Adrenal gland (tissue), 5 donors: ENCODE data around the gene ARHGAP10.

Source experiments
- POLR2A ChIP-seq, 2 donors: fragments of 450-650 bp; IDR thresholded peaks; one replicate each; pipeline ENCODE4 v1.6.1; 2017; ENCODE audit warnings: antibody characterized with exemption in 2 of 2, mild to moderate bottlenecking in 2 of 2, moderate library complexity in 1 of 2
- TF ChIP-seq, protein P1 (sequence below), 6 experiments: fragments of 450-650 bp in 4 of 6; fragments of 200-600 bp in 2 of 6; sonication (generic) in 1 of 6; IDR thresholded peaks; 1 replicate in 5 of 6; 2 replicates in 1 of 6; pipeline versions ENCODE4 v1.5.1 to v1.8.0; 2016 to 2021; ENCODE audit warnings: antibody characterized with exemption in 6 of 6, mild to moderate bottlenecking in 2 of 6, moderate library complexity in 1 of 6
- donor health status: DM: no; HTN: no; CAD: no.

DNA sequence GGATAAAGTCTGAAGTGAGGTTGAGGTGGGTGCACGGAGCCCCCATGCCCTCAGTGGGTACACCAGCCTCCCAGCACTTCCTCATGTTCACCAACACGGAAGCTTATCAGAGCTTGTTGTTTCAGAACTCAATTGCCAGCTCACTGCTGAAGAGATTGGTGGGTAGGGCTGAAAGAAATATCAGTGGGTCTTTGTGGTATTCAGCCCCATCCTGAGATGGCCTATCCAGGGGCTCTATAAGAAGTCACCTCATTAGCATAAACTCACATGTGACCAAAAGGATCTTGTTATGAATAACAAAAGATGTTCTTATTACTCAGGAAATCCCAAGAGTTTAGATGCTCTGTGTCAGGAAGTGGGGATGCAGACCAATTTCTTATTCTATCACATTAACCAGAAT, 177.3 kb downstream of the ARHGAP10 start:
- TF ChIP-seq, protein P1, sequence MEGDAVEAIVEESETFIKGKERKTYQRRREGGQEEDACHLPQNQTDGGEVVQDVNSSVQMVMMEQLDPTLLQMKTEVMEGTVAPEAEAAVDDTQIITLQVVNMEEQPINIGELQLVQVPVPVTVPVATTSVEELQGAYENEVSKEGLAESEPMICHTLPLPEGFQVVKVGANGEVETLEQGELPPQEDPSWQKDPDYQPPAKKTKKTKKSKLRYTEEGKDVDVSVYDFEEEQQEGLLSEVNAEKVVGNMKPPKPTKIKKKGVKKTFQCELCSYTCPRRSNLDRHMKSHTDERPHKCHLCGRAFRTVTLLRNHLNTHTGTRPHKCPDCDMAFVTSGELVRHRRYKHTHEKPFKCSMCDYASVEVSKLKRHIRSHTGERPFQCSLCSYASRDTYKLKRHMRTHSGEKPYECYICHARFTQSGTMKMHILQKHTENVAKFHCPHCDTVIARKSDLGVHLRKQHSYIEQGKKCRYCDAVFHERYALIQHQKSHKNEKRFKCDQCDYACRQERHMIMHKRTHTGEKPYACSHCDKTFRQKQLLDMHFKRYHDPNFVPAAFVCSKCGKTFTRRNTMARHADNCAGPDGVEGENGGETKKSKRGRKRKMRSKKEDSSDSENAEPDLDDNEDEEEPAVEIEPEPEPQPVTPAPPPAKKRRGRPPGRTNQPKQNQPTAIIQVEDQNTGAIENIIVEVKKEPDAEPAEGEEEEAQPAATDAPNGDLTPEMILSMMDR (IDR thresholded peaks at IDR 0.05): no peak
- no peak for TF ChIP-seq POLR2A (IDR thresholded peaks at IDR 0.05)
